A549 (cell line): ENCODE measurements around the gene SLFN12L. TPM values are rescaled to one million over a fixed set of nuclear protein-coding genes. Genes with fewer than 3 reads are reported as not detected.

Experiments used
- ATAC-seq, 2 experiments: fragments of 200-7000 bp in 1 of 2; fragments of >200 bp in 1 of 2; cut with Nextera tagmentation in 1 of 2; cut with Tn5 transposase in 1 of 2; 3 replicates each; pipeline versions ENCODE4 v1.8.0 to v1.9.1; 2018 to 2020; ENCODE audit warnings: mild to moderate bottlenecking in 1 of 2, moderate library complexity in 1 of 2
- CTCF ChIA-PET: fragments of 300-600 bp; sonication (Branson Sonifier 250); formaldehyde crosslinking; extraction: SDS; loops from one replicate; lab custom pipeline; 2021; ENCODE audit warnings: antibody characterized with exemption, inconsistent platforms; lab: Yijun Ruan, JAX
- POLR2A ChIA-PET: fragments of 350-600 bp; formaldehyde crosslinking; extraction: SDS; loops from one replicate; lab custom pipeline; 2021; ENCODE audit warnings: antibody characterized with exemption, inconsistent platforms; lab: Yijun Ruan, JAX
- DNase-seq, 2 experiments: peaks; one replicate each; pipeline versions ENCODE4 v3.0.0 to v3.0.0-alpha.2; 2011 to 2016; ENCODE audit warnings: low read depth in 1 of 2, low spot score in 1 of 2
- FAIRE-seq: peaks from 2 replicates; lab custom pipeline; 2011; peaks lifted over from hg19 to GRCh38; lab: Jason Lieb, UNC
- H3K27ac ChIP-seq, 2 experiments: fragments of >200 bp; sonication (Bioruptor Twin); formaldehyde crosslinking; 3 replicates each; pipeline ENCODE4 v1.5.1; 2016 to 2017
- H3K4me1 ChIP-seq: fragments of >200 bp; sonication (Bioruptor Twin); formaldehyde crosslinking; 3 replicates; pipeline ENCODE4 v1.6.1; 2016
- H3K4me2 ChIP-seq: fragments of >200 bp; sonication (Bioruptor Twin); formaldehyde crosslinking; 3 replicates; pipeline ENCODE4 v1.6.1; 2016
- H3K4me3 ChIP-seq: fragments of >200 bp; sonication (Bioruptor Twin); formaldehyde crosslinking; 3 replicates; pipeline ENCODE4 v1.5.1; 2016
- H3K9me3 ChIP-seq: fragments of >200 bp; sonication (Bioruptor Twin); formaldehyde crosslinking; 3 replicates; pipeline ENCODE4 v1.6.1; 2016
- BCL3 ChIP-seq: fragments of >200 bp; sonication (Bioruptor Twin); formaldehyde crosslinking; IDR thresholded peaks from 3 replicates; pipeline ENCODE4 v1.6.1; 2016
- BHLHE40 ChIP-seq: IDR thresholded peaks from 2 replicates; pipeline ENCODE4 v1.6.1; 2012; ENCODE audit warnings: low read depth, low read length, inconsistent platforms
- CHD2 ChIP-seq: fragments of 150-350 bp; IDR thresholded peaks from 2 replicates; pipeline ENCODE4 v1.6.1; 2014; ENCODE audit warnings: low read length; ENCODE audit not compliant: partially characterized antibody
- CTCF ChIP-seq: fragments of >200 bp; sonication (Bioruptor Twin); formaldehyde crosslinking; IDR thresholded peaks from 3 replicates; pipeline ENCODE4 v1.5.1; 2016
- EHMT2 ChIP-seq: fragments of 200-600 bp; sonication (generic); IDR thresholded peaks from 2 replicates; pipeline ENCODE4 v1.6.1; 2016; ENCODE audit warnings: antibody characterized with exemption, low read depth, mild to moderate bottlenecking, moderate library complexity
- EP300 ChIP-seq, 2 experiments: fragments of >200 bp; sonication (Bioruptor Twin); formaldehyde crosslinking; IDR thresholded peaks; 2 replicates in 1 of 2; 3 replicates in 1 of 2; pipeline ENCODE4 v1.6.1; 2016 to 2017
- GATA3 ChIP-seq: IDR thresholded peaks from 2 replicates; pipeline ENCODE4 v1.6.1; 2012; ENCODE audit warnings: borderline replicate concordance
- HEYL ChIP-seq: fragments of 250-450 bp; sonication (Bioruptor Pico); IDR thresholded peaks from 2 replicates; pipeline ENCODE4 v1.8.0; 2021; ENCODE audit warnings: mild to moderate bottlenecking, moderate library complexity
- HMGXB4 ChIP-seq: fragments of 250-450 bp; sonication (Bioruptor Pico); IDR thresholded peaks from 2 replicates; pipeline ENCODE4 v1.5.0; 2021; ENCODE audit warnings: mild to moderate bottlenecking, moderate library complexity, borderline replicate concordance
- KDM1A ChIP-seq: fragments of 200-600 bp; sonication (generic); IDR thresholded peaks from 2 replicates; pipeline ENCODE4 v1.6.1; 2016; ENCODE audit warnings: low read depth, mild to moderate bottlenecking
- KDM5A ChIP-seq: fragments of 200-600 bp; sonication (generic); IDR thresholded peaks from 2 replicates; pipeline ENCODE4 v1.6.1; 2016; ENCODE audit warnings: antibody characterized with exemption, mild to moderate bottlenecking
- MAZ ChIP-seq: fragments of 150-350 bp; IDR thresholded peaks from 2 replicates; pipeline ENCODE4 v1.6.1; 2014; ENCODE audit warnings: antibody characterized with exemption, low read depth, low read length, borderline replicate concordance
- MYC ChIP-seq: IDR thresholded peaks from 2 replicates; pipeline ENCODE4 v1.6.1; 2012; ENCODE audit warnings: mild to moderate bottlenecking, inconsistent platforms, low read length, improper control_type of control experiment, borderline replicate concordance
- NR3C1 ChIP-seq: fragments of >200 bp; sonication (Bioruptor Twin); formaldehyde crosslinking; IDR thresholded peaks from 3 replicates; pipeline ENCODE4 v1.6.1; 2017
- PHF8 ChIP-seq: fragments of 200-600 bp; sonication (generic); IDR thresholded peaks from 2 replicates; pipeline ENCODE4 v1.6.1; 2016; ENCODE audit warnings: low read depth, mild to moderate bottlenecking, antibody characterized with exemption, moderate library complexity, borderline replicate concordance
- POLR2A ChIP-seq: IDR thresholded peaks from 2 replicates; pipeline ENCODE4 v1.6.1; 2012; ENCODE audit warnings: mild to moderate bottlenecking, low read length
- POLR2AphosphoS2 ChIP-seq: conservative IDR thresholded peaks from 2 replicates; pipeline ENCODE4 v1.6.1; 2012; ENCODE audit warnings: low read length, improper control_type of control experiment, inconsistent platforms
- RAD21 ChIP-seq, 2 experiments: fragments of >200 bp in 1 of 2; sonication (Bioruptor Twin) in 1 of 2; formaldehyde crosslinking in 1 of 2; IDR thresholded peaks in 1 of 2; conservative IDR thresholded peaks in 1 of 2; 2 replicates in 1 of 2; 3 replicates in 1 of 2; pipeline ENCODE4 v1.6.1; 2012 to 2018; ENCODE audit warnings: inconsistent platforms in 1 of 2
- RARB ChIP-seq: fragments of 250-450 bp; sonication (Bioruptor Pico); IDR thresholded peaks from 2 replicates; pipeline ENCODE4 v1.8.0; 2021; ENCODE audit warnings: mild to moderate bottlenecking, moderate library complexity
- SMC3 ChIP-seq: fragments of >200 bp; sonication (Bioruptor Twin); formaldehyde crosslinking; IDR thresholded peaks from 3 replicates; pipeline ENCODE4 v1.6.1; 2018; ENCODE audit warnings: inconsistent platforms
- SREBF2 ChIP-seq: fragments of 450-650 bp; IDR thresholded peaks from 2 replicates; pipeline ENCODE4 v1.6.1; 2014; ENCODE audit warnings: mild to moderate bottlenecking, moderate library complexity
- TFCP2L1 ChIP-seq: fragments of 250-450 bp; sonication (Bioruptor Pico); IDR thresholded peaks from 2 replicates; pipeline ENCODE4 v1.5.0; 2021; ENCODE audit warnings: mild to moderate bottlenecking
- TP53 ChIP-seq: fragments of 250-450 bp; sonication (Bioruptor Pico); IDR thresholded peaks from 2 replicates; pipeline ENCODE4 v1.5.0; 2021; ENCODE audit warnings: mild to moderate bottlenecking, moderate library complexity
- ZC3H11A ChIP-seq: fragments of 450-650 bp; IDR thresholded peaks from 2 replicates; pipeline ENCODE4 v1.6.1; 2014; ENCODE audit warnings: antibody characterized with exemption, mild to moderate bottlenecking
- ZFP36 ChIP-seq: fragments of 450-650 bp; IDR thresholded peaks from 2 replicates; pipeline ENCODE4 v1.6.1; 2014; ENCODE audit warnings: borderline replicate concordance; ENCODE audit not compliant: partially characterized antibody
- ZNF302 ChIP-seq: fragments of 250-450 bp; sonication (Bioruptor Pico); IDR thresholded peaks from 2 replicates; pipeline ENCODE4 v1.9.0; 2021; ENCODE audit warnings: inconsistent platforms, mild to moderate bottlenecking, moderate library complexity
- ZSCAN20 ChIP-seq: fragments of 250-450 bp; sonication (Bioruptor Pico); IDR thresholded peaks from 2 replicates; pipeline ENCODE4 v1.8.0; 2022; ENCODE audit warnings: mild to moderate bottlenecking, moderate library complexity
- WGBS: methylation state at CpG from one replicate; pipeline ENCODE4 v1.1.6; 2017; ENCODE audit errors: missing lambda C conversion rate; 5-methylcytosine and 5-hydroxymethylcytosine counted together
- polyA plus RNA-seq, 4 experiments: library from polyadenylated mRNA; depleted of rRNA in 3 of 4; stranded (reverse); fragments of >200 nt; fragmentation: RNase III in 1 of 4; extraction: RNeasy Plus Mini Kit Qiagen cat#74134 plus additional on column Dnase treatment in 1 of 4; gene quantifications; 2 replicates in 3 of 4; 3 replicates in 1 of 4; pipeline ENCODE4 v1.2.3, GENCODE V29; 2011 to 2017

The SLFN12L gene
- polyA plus RNA-seq, 2 of the 4 experiments (the other 2 are of a cell fraction), result not detected

GRCh38 chr17:35515027-35515426, 22.5 kb downstream of the SLFN12L start:
- FAIRE-seq (no peak), ATAC-seq (no peak), DNase-seq (no peak)
- ChIA-PET CTCF (interaction anchor here (1.5 kb wide), 1 partner anchor 11 kb away, joined by 5 read pairs; no protein-coding TSS in a partner anchor), POLR2A (no interaction called here)
- no peak overlapping the region for H3K27ac ChIP-seq
- 72% methylated on average over 21 of the region's 21 CpGs for WGBS
- no peak overlapping the region for H3K4me2 ChIP-seq
- TF ChIP-seq ZC3H11A, result no peak
- no peak for TF ChIP-seq PHF8
- TF ChIP-seq CHD2, result no peak
- no peak for TF ChIP-seq MYC
- no peak for TF ChIP-seq POLR2AphosphoS2
- no peak for TF ChIP-seq GATA3
- TF ChIP-seq KDM5A, result no peak
- TF ChIP-seq KDM1A, result no peak
- TF ChIP-seq EP300 (IDR thresholded peaks at IDR 0.05), result no peak
- H3K4me1 ChIP-seq, result 0 out of 3 replicates have a peak, but pooled peaks cover 4% of the 10 kb centered on the region
- 0 out of 3 replicates have a peak, but pooled peaks cover under 1% of the 10 kb centered on the region for H3K9me3 ChIP-seq
- H3K4me3 ChIP-seq, result no peak overlapping the region

- Histone ChIP-seq H3K4me3 (no peak overlapping the region), H3K9me3 (0 out of 3 replicates have a peak, but pooled peaks cover 4% of the 10 kb centered on the region), H3K27ac (no peak overlapping the region), H3K4me1 (0 out of 3 replicates have a peak, but pooled peaks cover 4% of the 10 kb centered on the region), H3K4me2 (no peak overlapping the region)
- POLR2A ChIA-PET, result no interaction called here
- no peak for TF ChIP-seq BCL3
- no peak for TF ChIP-seq ZNF302 (CRISPR knock-in tag)
- no peak for TF ChIP-seq HEYL (CRISPR knock-in tag)
- no peak for TF ChIP-seq POLR2AphosphoS2
- no peak for TF ChIP-seq TFCP2L1 (CRISPR knock-in tag)
- TF ChIP-seq HMGXB4, result no peak
- TF ChIP-seq EHMT2, result no peak
- TF ChIP-seq ZSCAN20 (CRISPR knock-in tag), result no peak
- TF ChIP-seq SREBF2, result no peak
- no peak for TF ChIP-seq RARB (CRISPR knock-in tag)
- TF ChIP-seq RAD21 (conservative IDR thresholded peaks at IDR 0.05 in 1 of 2, IDR thresholded peaks at IDR 0.05 in 1 of 2), result no peak
- no peak for TF ChIP-seq ZFP36
- no peak for TF ChIP-seq NR3C1
- TF ChIP-seq BHLHE40, result no peak
- ATAC-seq (no peak), FAIRE-seq (peak; percentile 76), DNase-seq (peak in 1 of 2 experiments; percentile 18)
- 11% methylated on average over 2 of the region's 2 CpGs for WGBS
- CTCF ChIA-PET, result interaction anchor here (0.8 to 1.5 kb wide), 2 partner anchors 10 to 213 kb away, joined by 3 to 5 read pairs; no protein-coding TSS in a partner anchor
Observed at GRCh38 chr17:35514564-35514963, 22.9 kb downstream of the SLFN12L start.

GRCh38 chr17:35510052-35510451, 27.4 kb downstream of the SLFN12L start:
- CTCF ChIA-PET, result interaction anchor here (1.4 kb wide), 1 partner anchor 29 kb away, joined by 3 read pairs; no protein-coding TSS in a partner anchor
- POLR2A ChIA-PET, result no interaction called here
- no peak for FAIRE-seq

More at GRCh38 chr17:35510052-35510451, 27.4 kb downstream of the SLFN12L start:
- no peak for DNase-seq
- no peak for TF ChIP-seq POLR2A
- TF ChIP-seq GATA3, result no peak
- no peak for TF ChIP-seq CTCF
- TF ChIP-seq TP53 (CRISPR knock-in tag), result no peak
- TF ChIP-seq MAZ, result no peak
- no peak for TF ChIP-seq SMC3
- TF ChIP-seq HEYL (CRISPR knock-in tag), result no peak
- TF ChIP-seq KDM1A, result no peak
- no peak for TF ChIP-seq ZC3H11A
- TF ChIP-seq ZNF302 (CRISPR knock-in tag), result no peak
- TF ChIP-seq SREBF2, result no peak
- TF ChIP-seq, all 56 proteins: peak for 0
- no peak overlapping the region for H3K4me2 ChIP-seq
- H3K4me1 ChIP-seq, result 0 out of 3 replicates have a peak, but pooled peaks cover 4% of the 10 kb centered on the region
- no peak for ATAC-seq
- 60% methylated on average over 2 of the region's 2 CpGs for WGBS
- H3K27ac ChIP-seq, result no peak overlapping the region
- H3K9me3 ChIP-seq, result peaks cover 4% of the 10 kb centered on the region; the same call in 1 of the 3 replicates
- no peak overlapping the region for H3K4me3 ChIP-seq
